ENCODE results near the gene ARFIP1. TPM values are rescaled to one million over a fixed set of nuclear protein-coding genes. Genes with fewer than 3 reads are reported as not detected.

The ARFIP1 gene
- total and polyA plus RNA-seq, 2 donors (not counting 1 experiment from before 2014, with no cell fraction given): 11.1 to 23.5 TPM

- H3K9me3 ChIP-seq (ENCODE audit: control extremely low read depth in 1 of 3, control insufficient read depth in 2 of 3, insufficient read depth in 1 of 3, low read length in 2 of 3): no peaks in the 10 kb centered on the region
- no peaks in the 10 kb centered on the region for H3K9me3 Mint-ChIP-seq (ENCODE audit: insufficient read depth)
- no peaks in the 10 kb centered on the region for H3K4me1 Mint-ChIP-seq
- no peak overlapping the region for H3K4me2 ChIP-seq (replicated peaks; ENCODE audit: low read depth, low read length, poor library complexity, severe bottlenecking)
- no peaks in the 10 kb centered on the region for H3K36me3 ChIP-seq (replicated peaks in 1 of 2; ENCODE audit: control extremely low read depth in 1 of 2, control insufficient read depth in 1 of 2, extremely low read depth in 1 of 2, insufficient read depth in 2 of 2, low read length in 1 of 2)
- H3K79me2 ChIP-seq (ENCODE audit: control insufficient read depth, insufficient read depth, low read length): no peaks in the 10 kb centered on the region
- WGBS (ENCODE audit: insufficient coverage): 100% methylated on average over 2 of the region's 4 CpGs
- intact Hi-C loops (cut with micrococcal nuclease): no loop called here
- ATAC-seq (ENCODE audit: low read depth) (no peak), DNase-seq (no peak)
- H3K27me3 Mint-ChIP-seq: peaks cover 36% of the 10 kb centered on the region
- ChIA-PET CTCF (no interaction called here), POLR2A (no interaction called here)
- H2AFZ ChIP-seq (ENCODE audit: insufficient read depth, low read depth, low read length, poor library complexity, severe bottlenecking): no peak overlapping the region
- no peaks in the 10 kb centered on the region for H4K20me1 ChIP-seq (ENCODE audit: control insufficient read depth, insufficient read depth, low read length, poor library complexity, severe bottlenecking)
- no peak overlapping the region for H3K9ac ChIP-seq (ENCODE audit: low read length)
- H3K4me1 ChIP-seq (ENCODE audit: control insufficient read depth in 2 of 2, insufficient read depth in 2 of 2, low read length in 2 of 2): no peaks in the 10 kb centered on the region
- TF ChIP-seq EZH2 (IDR thresholded peaks at IDR 0.05; ENCODE audit: borderline replicate concordance, insufficient read depth, low read depth, low read length, poor library complexity, severe bottlenecking): no peak
- no peak for TF ChIP-seq CTCF (IDR thresholded peaks at IDR 0.05)
- H3K27ac ChIP-seq (ENCODE audit: low read length in 2 of 2): no peak overlapping the region
- no peak overlapping the region for H3K4me3 ChIP-seq (ENCODE audit: control extremely low read depth in 1 of 5, extremely low read depth in 1 of 5, insufficient read depth in 1 of 5, low read depth in 2 of 5, low read length in 4 of 5)
- H3K27ac Mint-ChIP-seq: no peak overlapping the region
- no peak overlapping the region for H3K4me3 Mint-ChIP-seq
- peaks cover 0 to 4% (median 3%) of the 10 kb centered on the region in 4 experiments for H3K27me3 ChIP-seq (replicated peaks in 1 of 4; ENCODE audit: control extremely low read depth in 1 of 4, control insufficient read depth in 3 of 4, insufficient read depth in 4 of 4, low read length in 3 of 4)
These were observed 165.0 kb downstream of the ARFIP1 start for GRCh38 chr4:152944666-152945320.

GRCh38 chr4:152945639-152946038 is 165.9 kb downstream of the ARFIP1 start:
- Histone ChIP-seq H3K9ac (ENCODE audit: low read length) (no peak overlapping the region), H4K20me1 (ENCODE audit: control insufficient read depth, insufficient read depth, low read length, poor library complexity, severe bottlenecking) (no peaks in the 10 kb centered on the region), H3K79me2 (ENCODE audit: control insufficient read depth, insufficient read depth, low read length) (no peaks in the 10 kb centered on the region), H2AFZ (ENCODE audit: insufficient read depth, low read depth, low read length, poor library complexity, severe bottlenecking) (no peak overlapping the region), H3K36me3 (replicated peaks in 1 of 2; ENCODE audit: control extremely low read depth in 1 of 2, control insufficient read depth in 1 of 2, extremely low read depth in 1 of 2, insufficient read depth in 2 of 2, low read length in 1 of 2) (no peaks in the 10 kb centered on the region), H3K27me3 (replicated peaks in 1 of 4; ENCODE audit: control extremely low read depth in 1 of 4, control insufficient read depth in 3 of 4, insufficient read depth in 4 of 4, low read length in 3 of 4) (peaks cover 0 to 10% (median 3%) of the 10 kb centered on the region in 4 experiments), H3K27ac (ENCODE audit: low read length in 2 of 2) (no peak overlapping the region), H3K9me3 (ENCODE audit: control extremely low read depth in 1 of 3, control insufficient read depth in 2 of 3, insufficient read depth in 1 of 3, low read length in 2 of 3) (no peaks in the 10 kb centered on the region), H3K4me2 (replicated peaks; ENCODE audit: low read depth, low read length, poor library complexity, severe bottlenecking) (no peak overlapping the region), H3K4me3 (ENCODE audit: control extremely low read depth in 1 of 5, extremely low read depth in 1 of 5, insufficient read depth in 1 of 5, low read depth in 2 of 5, low read length in 4 of 5) (no peak overlapping the region), H3K4me1 (ENCODE audit: control insufficient read depth in 2 of 2, insufficient read depth in 2 of 2, low read length in 2 of 2) (no peaks in the 10 kb centered on the region)
- TF ChIP-seq EZH2 (IDR thresholded peaks at IDR 0.05; ENCODE audit: borderline replicate concordance, insufficient read depth, low read depth, low read length, poor library complexity, severe bottlenecking): no peak
- H3K4me1 Mint-ChIP-seq: no peaks in the 10 kb centered on the region
- DNase-seq (no peak), ATAC-seq (ENCODE audit: low read depth) (no peak)
- H3K27ac Mint-ChIP-seq: no peak overlapping the region
- intact Hi-C loops (cut with micrococcal nuclease): no loop called here
- H3K27me3 Mint-ChIP-seq: peaks cover 35% of the 10 kb centered on the region
- H3K9me3 Mint-ChIP-seq (ENCODE audit: insufficient read depth): no peaks in the 10 kb centered on the region
- POLR2A ChIA-PET: no interaction called here
- CTCF ChIA-PET: no interaction called here
- 100% methylated on average over 5 of the region's 9 CpGs for WGBS (ENCODE audit: insufficient coverage)
- H3K4me3 Mint-ChIP-seq: no peak overlapping the region
